ENCODE results near the gene ESR2. TPM values are rescaled to one million over a fixed set of nuclear protein-coding genes. Genes with fewer than 3 reads are reported as not detected.

Gene ESR2
- total RNA-seq, 1 donor, result not detected

GRCh38 chr14:64159588-64159987, 134.6 kb downstream of the ESR2 start:
- Histone ChIP-seq H2AFZ (ENCODE audit: low read length) (no peak overlapping the region), H3K4me1 (ENCODE audit: insufficient read depth, low read length) (no peaks in the 10 kb centered on the region), H3K4me3 (ENCODE audit: insufficient read depth, low read length) (no peak overlapping the region), H3K4me2 (ENCODE audit: insufficient read depth, low read length) (no peak overlapping the region), H4K20me1 (ENCODE audit: insufficient read depth, low read length) (no peaks in the 10 kb centered on the region), H3K27me3 (ENCODE audit: insufficient read depth, low read length) (no peaks in the 10 kb centered on the region), H3K9me3 (ENCODE audit: low read depth, low read length) (no peaks in the 10 kb centered on the region), H3K36me3 (ENCODE audit: insufficient read depth, low read length) (no peaks in the 10 kb centered on the region), H3K79me2 (ENCODE audit: insufficient read depth, low read length) (no peaks in the 10 kb centered on the region), H3K27ac (ENCODE audit: low read depth, low read length) (no peak overlapping the region)
- DNase-seq (ENCODE audit: insufficient read length, low spot score, missing footprints), result no peak
- TF ChIP-seq, protein P1, sequence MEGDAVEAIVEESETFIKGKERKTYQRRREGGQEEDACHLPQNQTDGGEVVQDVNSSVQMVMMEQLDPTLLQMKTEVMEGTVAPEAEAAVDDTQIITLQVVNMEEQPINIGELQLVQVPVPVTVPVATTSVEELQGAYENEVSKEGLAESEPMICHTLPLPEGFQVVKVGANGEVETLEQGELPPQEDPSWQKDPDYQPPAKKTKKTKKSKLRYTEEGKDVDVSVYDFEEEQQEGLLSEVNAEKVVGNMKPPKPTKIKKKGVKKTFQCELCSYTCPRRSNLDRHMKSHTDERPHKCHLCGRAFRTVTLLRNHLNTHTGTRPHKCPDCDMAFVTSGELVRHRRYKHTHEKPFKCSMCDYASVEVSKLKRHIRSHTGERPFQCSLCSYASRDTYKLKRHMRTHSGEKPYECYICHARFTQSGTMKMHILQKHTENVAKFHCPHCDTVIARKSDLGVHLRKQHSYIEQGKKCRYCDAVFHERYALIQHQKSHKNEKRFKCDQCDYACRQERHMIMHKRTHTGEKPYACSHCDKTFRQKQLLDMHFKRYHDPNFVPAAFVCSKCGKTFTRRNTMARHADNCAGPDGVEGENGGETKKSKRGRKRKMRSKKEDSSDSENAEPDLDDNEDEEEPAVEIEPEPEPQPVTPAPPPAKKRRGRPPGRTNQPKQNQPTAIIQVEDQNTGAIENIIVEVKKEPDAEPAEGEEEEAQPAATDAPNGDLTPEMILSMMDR (IDR thresholded peaks at IDR 0.05; ENCODE audit: extremely low read depth, low read depth, low read length), result no peak

DNA sequence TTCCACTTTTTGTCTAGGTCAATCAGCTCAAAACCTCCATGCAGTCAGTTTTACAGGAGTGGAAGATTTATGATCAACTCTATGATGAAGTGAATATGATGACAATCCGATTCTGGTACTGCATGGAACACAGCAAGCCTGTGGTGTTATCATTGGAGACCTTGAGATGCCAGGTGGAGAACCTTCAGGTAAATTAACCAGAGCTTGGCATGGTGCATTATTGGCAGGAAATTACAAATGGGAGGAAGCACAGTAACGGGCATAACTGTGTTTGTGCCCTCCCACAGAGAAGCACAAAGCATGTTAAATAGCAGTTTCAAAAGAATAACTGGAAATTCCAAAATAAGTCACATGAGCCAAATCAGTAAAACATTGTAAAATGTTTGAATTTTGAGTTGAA, 135.6 kb downstream of the ESR2 start:
- H3K79me2 ChIP-seq (ENCODE audit: insufficient read depth, low read length), result no peaks in the 10 kb centered on the region
- no peak overlapping the region for H3K4me3 ChIP-seq (ENCODE audit: insufficient read depth, low read length)
- no peaks in the 10 kb centered on the region for H3K27me3 ChIP-seq (ENCODE audit: insufficient read depth, low read length)
- H3K36me3 ChIP-seq (ENCODE audit: insufficient read depth, low read length), result no peaks in the 10 kb centered on the region
- TF ChIP-seq, protein P1 (IDR thresholded peaks at IDR 0.05; ENCODE audit: extremely low read depth, low read depth, low read length), result no peak
- H3K4me2 ChIP-seq (ENCODE audit: insufficient read depth, low read length), result no peak overlapping the region
- H3K4me1 ChIP-seq (ENCODE audit: insufficient read depth, low read length), result no peaks in the 10 kb centered on the region
- no peak overlapping the region for H2AFZ ChIP-seq (ENCODE audit: low read length)
- no peaks in the 10 kb centered on the region for H3K9me3 ChIP-seq (ENCODE audit: low read depth, low read length)
- H4K20me1 ChIP-seq (ENCODE audit: insufficient read depth, low read length), result no peaks in the 10 kb centered on the region
- H3K27ac ChIP-seq (ENCODE audit: low read depth, low read length), result no peak overlapping the region
- no peak for DNase-seq (ENCODE audit: insufficient read length, low spot score, missing footprints)

DNA sequence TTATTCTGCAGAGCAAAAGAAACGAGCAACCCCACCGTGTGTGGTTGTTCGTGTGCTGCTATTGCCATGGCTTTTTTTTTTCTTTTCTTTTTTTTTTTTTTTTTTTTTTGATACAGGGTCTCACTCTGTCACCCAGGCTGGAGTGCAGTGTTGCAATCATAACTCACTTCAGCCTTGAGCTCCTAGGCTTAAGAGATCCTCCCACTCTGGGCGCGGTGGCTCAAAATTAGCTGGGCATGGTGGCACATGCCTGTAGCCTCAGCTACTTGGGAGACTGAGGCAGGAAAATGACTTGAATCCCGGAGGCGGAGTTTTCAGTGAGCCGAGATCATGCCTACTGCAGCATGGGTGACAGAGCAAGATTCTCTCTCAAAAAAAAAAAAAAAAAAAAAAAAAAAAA, 144.2 kb downstream of the ESR2 start:
- Histone ChIP-seq H3K4me3 (ENCODE audit: insufficient read depth, low read length) (no peak overlapping the region), H3K27ac (ENCODE audit: low read depth, low read length) (no peak overlapping the region), H3K79me2 (ENCODE audit: insufficient read depth, low read length) (no peaks in the 10 kb centered on the region), H3K27me3 (ENCODE audit: insufficient read depth, low read length) (no peaks in the 10 kb centered on the region), H3K36me3 (ENCODE audit: insufficient read depth, low read length) (no peaks in the 10 kb centered on the region), H4K20me1 (ENCODE audit: insufficient read depth, low read length) (no peaks in the 10 kb centered on the region), H3K4me1 (ENCODE audit: insufficient read depth, low read length) (no peaks in the 10 kb centered on the region), H3K4me2 (ENCODE audit: insufficient read depth, low read length) (no peak overlapping the region), H3K9me3 (ENCODE audit: low read depth, low read length) (no peaks in the 10 kb centered on the region), H2AFZ (ENCODE audit: low read length) (no peak overlapping the region)
- TF ChIP-seq, protein P1 (IDR thresholded peaks at IDR 0.05; ENCODE audit: extremely low read depth, low read depth, low read length), result no peak
- DNase-seq (ENCODE audit: insufficient read length, low spot score, missing footprints), result no peak

DNA sequence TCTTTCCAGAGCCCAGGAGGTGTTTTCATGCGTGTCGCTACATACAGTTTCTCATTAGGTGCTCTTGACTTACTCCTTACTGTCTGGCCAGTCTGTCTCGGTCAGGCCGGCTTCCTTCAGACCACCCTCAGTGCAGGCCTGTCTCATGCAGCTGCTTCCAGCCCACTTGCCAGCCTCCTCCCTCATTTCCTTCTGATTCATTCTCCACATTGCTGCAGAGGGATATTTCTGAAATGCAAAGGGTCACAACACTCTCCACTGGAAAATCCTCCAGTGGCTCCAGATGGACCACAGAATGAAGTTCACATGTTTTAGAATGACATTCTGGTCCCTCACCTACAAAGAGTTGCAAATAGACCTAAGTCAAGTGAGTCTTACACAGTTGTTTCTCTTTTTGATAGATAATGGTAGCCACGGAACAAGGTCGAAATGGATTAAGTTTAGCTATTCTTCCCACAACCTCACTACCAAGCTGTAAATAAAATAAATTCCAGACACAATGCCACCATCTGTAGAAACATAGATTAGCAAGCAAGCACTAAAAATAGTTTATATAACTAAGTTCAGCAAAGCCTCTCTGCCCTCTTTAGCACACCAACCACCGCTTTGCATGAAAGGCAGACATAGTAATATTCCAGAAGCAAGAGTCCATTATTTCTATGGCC, 146.9 kb downstream of the ESR2 start:
- TF ChIP-seq, protein P1 (IDR thresholded peaks at IDR 0.05; ENCODE audit: extremely low read depth, low read depth, low read length), result no peak
- H3K9me3 ChIP-seq (ENCODE audit: low read depth, low read length), result no peaks in the 10 kb centered on the region
- no peaks in the 10 kb centered on the region for H4K20me1 ChIP-seq (ENCODE audit: insufficient read depth, low read length)
- no peak overlapping the region for H3K27ac ChIP-seq (ENCODE audit: low read depth, low read length)
- H3K79me2 ChIP-seq (ENCODE audit: insufficient read depth, low read length), result no peaks in the 10 kb centered on the region
- H3K4me1 ChIP-seq (ENCODE audit: insufficient read depth, low read length), result no peaks in the 10 kb centered on the region
- DNase-seq (ENCODE audit: insufficient read length, low spot score, missing footprints), result no peak
- no peak overlapping the region for H3K4me3 ChIP-seq (ENCODE audit: insufficient read depth, low read length)
- H3K27me3 ChIP-seq (ENCODE audit: insufficient read depth, low read length), result no peaks in the 10 kb centered on the region
- no peak overlapping the region for H3K4me2 ChIP-seq (ENCODE audit: insufficient read depth, low read length)
- H2AFZ ChIP-seq (ENCODE audit: low read length), result no peak overlapping the region
- no peaks in the 10 kb centered on the region for H3K36me3 ChIP-seq (ENCODE audit: insufficient read depth, low read length)

Measured in osteoblast (primary cell).